Measurements from ENCODE around the gene ADPRHL1.

DNA sequence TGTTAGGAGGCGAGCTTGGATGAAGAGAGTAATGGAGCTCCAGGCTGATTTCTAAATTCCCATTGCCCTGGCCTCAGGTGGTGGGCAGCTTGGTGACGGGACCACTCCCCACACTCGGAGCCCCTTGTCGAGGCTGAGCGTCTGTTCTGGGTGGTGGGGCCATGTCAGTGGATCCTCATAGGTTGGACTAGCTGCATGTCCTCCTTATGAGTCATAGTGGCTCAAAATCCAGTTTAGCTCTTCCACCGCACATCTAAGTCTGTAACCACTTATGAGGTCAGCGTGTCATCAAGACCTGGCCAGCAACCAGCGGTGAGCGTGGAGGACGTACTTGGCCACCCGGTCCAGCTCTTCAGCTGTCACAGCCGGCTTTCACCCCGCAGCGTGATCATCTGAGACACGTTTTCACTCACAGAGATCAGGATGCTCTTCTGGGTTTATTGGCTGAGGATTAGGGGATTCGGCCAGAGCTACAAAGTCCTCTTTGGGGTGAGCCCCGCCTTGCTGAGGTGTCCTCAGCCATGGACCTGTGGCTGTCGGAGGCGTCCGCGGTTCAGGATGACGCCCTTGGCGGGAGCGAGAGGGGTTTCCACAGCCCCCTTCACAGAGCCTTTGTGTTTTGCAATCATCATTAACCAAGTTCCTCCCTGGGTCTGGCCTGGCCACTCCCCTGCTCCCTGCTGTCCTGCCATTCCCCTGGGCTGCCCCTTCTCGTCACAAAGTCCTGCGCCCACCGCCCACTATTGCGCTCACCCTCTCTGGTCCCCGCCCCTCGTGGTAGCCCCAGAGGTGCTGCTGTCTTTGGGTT is 41.9 kb downstream of the ADPRHL1 start:
- TF ChIP-seq, protein P1, sequence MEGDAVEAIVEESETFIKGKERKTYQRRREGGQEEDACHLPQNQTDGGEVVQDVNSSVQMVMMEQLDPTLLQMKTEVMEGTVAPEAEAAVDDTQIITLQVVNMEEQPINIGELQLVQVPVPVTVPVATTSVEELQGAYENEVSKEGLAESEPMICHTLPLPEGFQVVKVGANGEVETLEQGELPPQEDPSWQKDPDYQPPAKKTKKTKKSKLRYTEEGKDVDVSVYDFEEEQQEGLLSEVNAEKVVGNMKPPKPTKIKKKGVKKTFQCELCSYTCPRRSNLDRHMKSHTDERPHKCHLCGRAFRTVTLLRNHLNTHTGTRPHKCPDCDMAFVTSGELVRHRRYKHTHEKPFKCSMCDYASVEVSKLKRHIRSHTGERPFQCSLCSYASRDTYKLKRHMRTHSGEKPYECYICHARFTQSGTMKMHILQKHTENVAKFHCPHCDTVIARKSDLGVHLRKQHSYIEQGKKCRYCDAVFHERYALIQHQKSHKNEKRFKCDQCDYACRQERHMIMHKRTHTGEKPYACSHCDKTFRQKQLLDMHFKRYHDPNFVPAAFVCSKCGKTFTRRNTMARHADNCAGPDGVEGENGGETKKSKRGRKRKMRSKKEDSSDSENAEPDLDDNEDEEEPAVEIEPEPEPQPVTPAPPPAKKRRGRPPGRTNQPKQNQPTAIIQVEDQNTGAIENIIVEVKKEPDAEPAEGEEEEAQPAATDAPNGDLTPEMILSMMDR (conservative IDR thresholded peaks at IDR 0.05; ENCODE audit: low read length), result no peak
- TF ChIP-seq EZH2phosphoT487 (IDR thresholded peaks at IDR 0.05; ENCODE audit: borderline replicate concordance), result no peak

Data from Loucy (cell line).